HS-27A (cell line): ENCODE data around the gene FBLN2.
"Not testable (repeated sequence)": the region's sequence is repeated elsewhere in the genome, so short reads cannot be mapped to it uniquely, and the experiment has no call there.

Source experiments
- DNase-seq: peaks from one replicate; pipeline ENCODE4 v3.0.0-alpha.2; 2012; ENCODE audit warnings: low read depth, missing footprints

The FBLN2 gene

GRCh38 chr3:13548696-13549622 is at the start of gene FBLN2:
Gene FBLN2, plus strand, starts transcription at chr3:13549125. Its CDS starts 21,231 bp downstream, at chr3:13570356.
- no peak for DNase-seq

- not testable (repeated sequence) for DNase-seq
Measured at GRCh38 chr3:13499246-13499645, 49.7 kb upstream of the FBLN2 start.

GRCh38 chr3:13500133-13500885 is 48.6 kb upstream of the FBLN2 start:
- no peak for DNase-seq

GRCh38 chr3:13501056-13501455 is 47.9 kb upstream of the FBLN2 start:
- DNase-seq: no peak

- DNase-seq: no peak
Measured at GRCh38 chr3:13501521-13501920, 47.4 kb upstream of the FBLN2 start.

GRCh38 chr3:13501958-13502790 is 46.8 kb upstream of the FBLN2 start:
- no peak for DNase-seq

GRCh38 chr3:13502791-13503060 is 46.2 kb upstream of the FBLN2 start:
- DNase-seq: no peak

GRCh38 chr3:13504161-13504831 is 44.6 kb upstream of the FBLN2 start:
- DNase-seq: no peak

- DNase-seq: no peak
Measured at GRCh38 chr3:13505147-13506130, 43.5 kb upstream of the FBLN2 start.

GRCh38 chr3:13506239-13506638 is 42.7 kb upstream of the FBLN2 start:
- no peak for DNase-seq

GRCh38 chr3:13506680-13507079 is 42.2 kb upstream of the FBLN2 start:
- no peak for DNase-seq

- DNase-seq: no peak
Measured at GRCh38 chr3:13507247-13507569, 41.7 kb upstream of the FBLN2 start.

- DNase-seq: no peak
Measured at GRCh38 chr3:13507570-13508339, 41.2 kb upstream of the FBLN2 start.

GRCh38 chr3:13508496-13508895 is 40.4 kb upstream of the FBLN2 start:
- no peak for DNase-seq

GRCh38 chr3:13509059-13509815 is 39.7 kb upstream of the FBLN2 start:
- DNase-seq: no peak

- DNase-seq: no peak
Measured at GRCh38 chr3:13509816-13510192, 39.1 kb upstream of the FBLN2 start.

GRCh38 chr3:13512451-13512850 is 36.5 kb upstream of the FBLN2 start:
- DNase-seq: no peak

GRCh38 chr3:13513051-13513912 is 35.6 kb upstream of the FBLN2 start:
- no peak for DNase-seq
